ENCODE measurements around the gene DNAH7. TPM values are rescaled to one million over a fixed set of nuclear protein-coding genes. Genes with fewer than 3 reads are reported as not detected.
"Not testable (repeated sequence)": the region's sequence is repeated elsewhere in the genome, so short reads cannot be mapped to it uniquely, and the experiment has no call there.

The DNAH7 gene
- total and polyA plus RNA-seq, 10 donors, result 0.06 to 1.9 (median 0.33) TPM

DNA sequence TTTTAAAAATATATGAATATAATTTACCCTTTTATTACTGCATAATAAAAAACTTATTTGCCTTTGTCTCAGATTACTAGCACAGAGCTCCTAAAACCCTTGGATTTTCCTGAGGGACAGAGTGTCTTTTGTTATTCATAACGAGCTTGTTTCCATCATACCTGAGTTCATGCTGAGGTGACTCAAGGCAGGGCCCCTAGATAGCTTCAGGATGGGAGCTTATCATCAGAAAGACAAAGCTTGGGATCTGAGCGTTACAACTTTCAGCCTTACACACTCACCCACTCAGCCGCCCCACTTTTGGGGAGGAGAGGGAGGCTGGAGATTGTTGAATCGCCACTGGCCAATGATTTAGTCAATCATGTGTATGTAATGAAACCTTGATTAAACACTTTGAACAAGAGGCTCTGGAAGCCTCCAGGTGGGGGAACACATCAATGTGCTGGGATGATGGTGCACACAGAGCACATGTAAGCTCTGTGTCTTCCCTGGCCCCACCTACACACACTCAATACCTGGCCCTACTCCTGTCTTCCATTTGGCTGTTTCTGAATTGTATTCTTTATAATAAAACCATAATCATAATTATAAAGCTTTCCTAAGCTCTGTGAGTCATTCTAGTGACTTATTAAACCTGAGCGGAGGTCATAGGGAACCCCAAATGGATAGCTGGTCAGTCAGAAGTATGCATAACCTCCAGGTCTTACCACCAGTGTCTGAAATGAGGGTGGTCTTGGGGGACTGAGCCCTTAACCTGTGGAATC is 28.5 kb upstream of the DNAH7 start:
- 73 to 91% (median 88%) methylated on average over 5 of the region's 5 CpGs for WGBS, 5 donors
- TF ChIP-seq POLR2A (IDR thresholded peaks at IDR 0.05) (no peak), POLR2AphosphoS5 (IDR thresholded peaks at IDR 0.05) (no peak)
- TF ChIP-seq, protein P1, sequence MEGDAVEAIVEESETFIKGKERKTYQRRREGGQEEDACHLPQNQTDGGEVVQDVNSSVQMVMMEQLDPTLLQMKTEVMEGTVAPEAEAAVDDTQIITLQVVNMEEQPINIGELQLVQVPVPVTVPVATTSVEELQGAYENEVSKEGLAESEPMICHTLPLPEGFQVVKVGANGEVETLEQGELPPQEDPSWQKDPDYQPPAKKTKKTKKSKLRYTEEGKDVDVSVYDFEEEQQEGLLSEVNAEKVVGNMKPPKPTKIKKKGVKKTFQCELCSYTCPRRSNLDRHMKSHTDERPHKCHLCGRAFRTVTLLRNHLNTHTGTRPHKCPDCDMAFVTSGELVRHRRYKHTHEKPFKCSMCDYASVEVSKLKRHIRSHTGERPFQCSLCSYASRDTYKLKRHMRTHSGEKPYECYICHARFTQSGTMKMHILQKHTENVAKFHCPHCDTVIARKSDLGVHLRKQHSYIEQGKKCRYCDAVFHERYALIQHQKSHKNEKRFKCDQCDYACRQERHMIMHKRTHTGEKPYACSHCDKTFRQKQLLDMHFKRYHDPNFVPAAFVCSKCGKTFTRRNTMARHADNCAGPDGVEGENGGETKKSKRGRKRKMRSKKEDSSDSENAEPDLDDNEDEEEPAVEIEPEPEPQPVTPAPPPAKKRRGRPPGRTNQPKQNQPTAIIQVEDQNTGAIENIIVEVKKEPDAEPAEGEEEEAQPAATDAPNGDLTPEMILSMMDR (IDR thresholded peaks at IDR 0.05 in 8 of 11, conservative IDR thresholded peaks at IDR 0.05 in 3 of 11), result no peak
- Histone ChIP-seq H3K27ac (no peak overlapping the region), H3K4me1 (peaks cover 0 to 17% (median 15%) of the 10 kb centered on the region in 6 donors), H3K9me3 (peaks cover 0 to 15% (median 8%) of the 10 kb centered on the region in 8 donors), H3K4me3 (no peak overlapping the region), H3K36me3 (no peaks in the 10 kb centered on the region), H3K27me3 (replicated peaks in 1 of 7) (no peaks in the 10 kb centered on the region)
- no peak for DNase-seq
- intact Hi-C loops (cut with DNase I; ENCODE audit: low total_unique reads), result no loop called here

DNA sequence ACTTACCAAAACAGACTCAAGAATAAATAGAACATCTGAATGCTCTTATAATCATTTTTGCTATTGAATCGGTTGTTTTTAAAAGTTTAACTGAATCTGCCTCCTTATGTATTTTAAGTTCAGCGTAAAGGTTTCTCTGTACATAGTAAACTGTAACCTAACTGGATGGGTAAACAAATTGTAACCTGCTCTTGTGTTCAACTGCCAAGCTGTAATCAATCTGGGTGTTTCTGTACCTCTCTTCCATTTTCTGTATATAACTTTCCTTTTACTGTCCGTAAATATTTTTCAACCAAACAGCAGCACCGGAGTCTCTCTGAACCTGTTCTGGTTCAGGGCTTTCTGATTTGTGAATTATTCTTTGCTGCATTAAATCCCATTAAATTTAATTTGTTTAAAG is 27.6 kb upstream of the DNAH7 start:
- intact Hi-C loops (cut with DNase I; ENCODE audit: low total_unique reads), result no loop called here
- peaks cover 0 to 15% (median 8%) of the 10 kb centered on the region in 8 donors for H3K9me3 ChIP-seq
- no peak overlapping the region for H3K27ac ChIP-seq
- no peaks in the 10 kb centered on the region for H3K27me3 ChIP-seq (replicated peaks in 1 of 7)
- H3K36me3 ChIP-seq, result no peaks in the 10 kb centered on the region
- no peak overlapping the region for H3K4me3 ChIP-seq
- TF ChIP-seq POLR2AphosphoS5 (IDR thresholded peaks at IDR 0.05) (no peak), POLR2A (IDR thresholded peaks at IDR 0.05) (no peak)
- TF ChIP-seq, protein P1 (IDR thresholded peaks at IDR 0.05 in 8 of 11, conservative IDR thresholded peaks at IDR 0.05 in 3 of 11), result no peak
- DNase-seq, result no peak
- WGBS, 5 donors, result 93 to 97% (median 95%) methylated on average over 4 of the region's 4 CpGs
- peaks cover 0 to 8% (median 6%) of the 10 kb centered on the region in 6 donors for H3K4me1 ChIP-seq

DNA sequence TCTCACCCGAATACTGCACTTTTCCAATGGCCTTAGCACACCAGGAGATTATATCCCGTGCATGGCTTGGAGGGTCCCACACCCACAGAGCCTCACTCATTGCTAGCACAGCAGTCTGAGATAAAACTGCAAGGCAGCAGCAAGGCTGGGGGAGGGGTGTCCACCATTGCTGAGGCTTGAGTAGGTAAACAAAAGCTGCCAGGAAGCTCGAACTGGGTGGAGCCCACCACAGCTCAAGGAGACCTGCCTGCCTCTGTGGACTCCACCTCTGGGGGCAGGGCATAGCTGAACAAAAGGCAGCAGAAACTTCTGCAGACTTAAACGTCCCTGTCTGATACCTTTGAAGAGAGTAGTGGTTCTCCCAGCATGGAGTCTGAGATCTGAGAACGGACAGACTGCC is 20.8 kb upstream of the DNAH7 start:
- 77 to 85% (median 78%) methylated on average over 5 of the region's 5 CpGs for WGBS, 5 donors
- intact Hi-C loops (cut with DNase I; ENCODE audit: low total_unique reads); H3K36me3 ChIP-seq: not testable (repeated sequence)

DNA sequence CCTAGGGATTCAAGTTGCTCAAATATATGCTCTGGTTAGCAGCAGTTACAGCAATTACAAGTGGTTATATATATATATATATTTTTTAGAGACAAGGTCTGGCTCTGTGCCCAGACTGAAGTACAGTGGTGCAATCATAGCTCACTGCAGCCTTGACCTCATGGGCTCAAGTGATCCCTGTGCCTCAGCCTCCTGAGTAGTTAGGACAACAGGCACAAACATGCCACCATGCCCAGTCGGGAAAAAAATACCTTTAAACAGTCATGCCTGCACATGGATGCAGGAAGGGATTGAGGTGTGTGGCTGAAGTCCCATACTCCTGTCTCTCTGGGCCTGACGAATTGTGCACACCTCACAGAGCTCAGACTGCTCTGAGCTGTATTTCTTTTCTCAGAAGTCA is 19.6 kb upstream of the DNAH7 start:
- Histone ChIP-seq H3K4me1 (no peaks in the 10 kb centered on the region), H3K9me3 (peaks cover 0 to 17% (median 15%) of the 10 kb centered on the region in 8 donors), H3K36me3 (no peaks in the 10 kb centered on the region), H3K27ac (no peak overlapping the region), H3K4me3 (no peak overlapping the region), H3K27me3 (replicated peaks in 1 of 7) (no peaks in the 10 kb centered on the region)
- WGBS, 5 donors, result 66 to 85% (median 76%) methylated on average over 2 of the region's 2 CpGs
- DNase-seq, result no peak
- TF ChIP-seq POLR2A (IDR thresholded peaks at IDR 0.05), result no peak
- TF ChIP-seq, protein P1 (IDR thresholded peaks at IDR 0.05 in 8 of 11, conservative IDR thresholded peaks at IDR 0.05 in 3 of 11), result no peak
- TF ChIP-seq POLR2AphosphoS5 (IDR thresholded peaks at IDR 0.05), result no peak
- intact Hi-C loops (cut with DNase I; ENCODE audit: low total_unique reads), result no loop called here

More for the DNA sequence above, 20.8 kb upstream of the DNAH7 start:
- H3K4me1 ChIP-seq; H3K4me3 ChIP-seq; H3K27me3 ChIP-seq (replicated peaks in 1 of 7); DNase-seq; H3K27ac ChIP-seq: not testable (repeated sequence)
- peaks cover 0 to 16% (median 11%) of the 10 kb centered on the region in 8 donors for H3K9me3 ChIP-seq

Measured in spleen (tissue), 11 donors.